ENCODE measurements around the gene FARP2. TPM values are rescaled to one million over a fixed set of nuclear protein-coding genes. Genes with fewer than 3 reads are reported as not detected.
A peak's percentile ranks its signal among the peaks of the same experiment; 100 is the strongest.

Gene FARP2
- total RNA-seq, 1 donor: 41.3 TPM

- Histone ChIP-seq H4K20me1 (ENCODE audit: insufficient read depth, low read length) (peaks cover 62% of the 10 kb centered on the region), H3K4me2 (ENCODE audit: insufficient read depth, low read length) (no peak overlapping the region), H3K79me2 (ENCODE audit: insufficient read depth, low read length) (peaks cover 99% of the 10 kb centered on the region), H3K27ac (ENCODE audit: low read depth, low read length) (peak overlapping the region; percentile 32), H3K4me1 (ENCODE audit: insufficient read depth, low read length) (peaks cover 36% of the 10 kb centered on the region), H3K36me3 (ENCODE audit: insufficient read depth, low read length) (no peaks in the 10 kb centered on the region), H3K9me3 (ENCODE audit: low read depth, low read length) (no peaks in the 10 kb centered on the region), H3K27me3 (ENCODE audit: insufficient read depth, low read length) (no peaks in the 10 kb centered on the region), H2AFZ (ENCODE audit: low read length) (no peak overlapping the region), H3K4me3 (ENCODE audit: insufficient read depth, low read length) (no peak overlapping the region)
- DNase-seq (ENCODE audit: insufficient read length, low spot score, missing footprints): peak; percentile 85
- TF ChIP-seq, protein P1, sequence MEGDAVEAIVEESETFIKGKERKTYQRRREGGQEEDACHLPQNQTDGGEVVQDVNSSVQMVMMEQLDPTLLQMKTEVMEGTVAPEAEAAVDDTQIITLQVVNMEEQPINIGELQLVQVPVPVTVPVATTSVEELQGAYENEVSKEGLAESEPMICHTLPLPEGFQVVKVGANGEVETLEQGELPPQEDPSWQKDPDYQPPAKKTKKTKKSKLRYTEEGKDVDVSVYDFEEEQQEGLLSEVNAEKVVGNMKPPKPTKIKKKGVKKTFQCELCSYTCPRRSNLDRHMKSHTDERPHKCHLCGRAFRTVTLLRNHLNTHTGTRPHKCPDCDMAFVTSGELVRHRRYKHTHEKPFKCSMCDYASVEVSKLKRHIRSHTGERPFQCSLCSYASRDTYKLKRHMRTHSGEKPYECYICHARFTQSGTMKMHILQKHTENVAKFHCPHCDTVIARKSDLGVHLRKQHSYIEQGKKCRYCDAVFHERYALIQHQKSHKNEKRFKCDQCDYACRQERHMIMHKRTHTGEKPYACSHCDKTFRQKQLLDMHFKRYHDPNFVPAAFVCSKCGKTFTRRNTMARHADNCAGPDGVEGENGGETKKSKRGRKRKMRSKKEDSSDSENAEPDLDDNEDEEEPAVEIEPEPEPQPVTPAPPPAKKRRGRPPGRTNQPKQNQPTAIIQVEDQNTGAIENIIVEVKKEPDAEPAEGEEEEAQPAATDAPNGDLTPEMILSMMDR (IDR thresholded peaks at IDR 0.05; ENCODE audit: extremely low read depth, low read depth, low read length): no peak
Observed at GRCh38 chr2:241309684-241310117, 46.4 kb upstream of the FARP2 start.

- Histone ChIP-seq H3K4me2 (ENCODE audit: insufficient read depth, low read length) (no peak overlapping the region), H3K9me3 (ENCODE audit: low read depth, low read length) (no peaks in the 10 kb centered on the region), H2AFZ (ENCODE audit: low read length) (no peak overlapping the region), H4K20me1 (ENCODE audit: insufficient read depth, low read length) (peaks cover 53% of the 10 kb centered on the region), H3K36me3 (ENCODE audit: insufficient read depth, low read length) (no peaks in the 10 kb centered on the region), H3K79me2 (ENCODE audit: insufficient read depth, low read length) (peaks cover 95% of the 10 kb centered on the region), H3K4me3 (ENCODE audit: insufficient read depth, low read length) (no peak overlapping the region), H3K27me3 (ENCODE audit: insufficient read depth, low read length) (no peaks in the 10 kb centered on the region), H3K4me1 (ENCODE audit: insufficient read depth, low read length) (peaks cover 34% of the 10 kb centered on the region), H3K27ac (ENCODE audit: low read depth, low read length) (no peak overlapping the region)
- DNase-seq (ENCODE audit: insufficient read length, low spot score, missing footprints): no peak
- TF ChIP-seq, protein P1 (IDR thresholded peaks at IDR 0.05; ENCODE audit: extremely low read depth, low read depth, low read length): no peak
Observed at GRCh38 chr2:241310917-241311566, 45.0 kb upstream of the FARP2 start.

DNA sequence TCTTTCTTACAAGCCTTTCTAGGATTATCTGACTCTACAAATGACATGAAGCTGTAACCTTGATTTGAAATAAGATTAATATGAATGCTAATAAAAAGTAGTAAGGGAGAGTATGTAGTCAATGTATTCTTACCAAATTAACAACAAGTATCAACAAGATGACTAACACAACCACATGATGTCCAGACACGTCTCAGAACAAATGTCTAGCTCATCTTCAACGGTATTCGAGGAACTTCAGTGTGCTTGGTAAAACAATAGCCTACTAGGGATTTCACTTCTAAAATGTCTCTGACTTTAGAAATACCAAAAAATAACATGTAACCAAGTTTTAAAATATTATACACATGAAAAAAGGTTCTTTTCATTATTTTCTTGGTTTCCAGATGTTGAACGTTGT, 44.0 kb upstream of the FARP2 start:
- TF ChIP-seq, protein P1 (IDR thresholded peaks at IDR 0.05; ENCODE audit: extremely low read depth, low read depth, low read length): no peak
- Histone ChIP-seq H3K9me3 (ENCODE audit: low read depth, low read length) (no peaks in the 10 kb centered on the region), H4K20me1 (ENCODE audit: insufficient read depth, low read length) (peaks cover 61% of the 10 kb centered on the region), H2AFZ (ENCODE audit: low read length) (no peak overlapping the region), H3K4me1 (ENCODE audit: insufficient read depth, low read length) (peaks cover 38% of the 10 kb centered on the region), H3K79me2 (ENCODE audit: insufficient read depth, low read length) (peaks cover 95% of the 10 kb centered on the region), H3K27me3 (ENCODE audit: insufficient read depth, low read length) (no peaks in the 10 kb centered on the region), H3K27ac (ENCODE audit: low read depth, low read length) (peak overlapping the region; percentile 31), H3K4me3 (ENCODE audit: insufficient read depth, low read length) (no peak overlapping the region), H3K36me3 (ENCODE audit: insufficient read depth, low read length) (no peaks in the 10 kb centered on the region), H3K4me2 (ENCODE audit: insufficient read depth, low read length) (peak overlapping the region; percentile 17)
- DNase-seq (ENCODE audit: insufficient read length, low spot score, missing footprints): no peak

- H3K9me3 ChIP-seq (ENCODE audit: low read depth, low read length): no peaks in the 10 kb centered on the region
- H3K36me3 ChIP-seq (ENCODE audit: insufficient read depth, low read length): peaks cover 6% of the 10 kb centered on the region
- peak overlapping the region; percentile 98 for H3K27ac ChIP-seq (ENCODE audit: low read depth, low read length)
- H3K27me3 ChIP-seq (ENCODE audit: insufficient read depth, low read length): no peaks in the 10 kb centered on the region
- H3K79me2 ChIP-seq (ENCODE audit: insufficient read depth, low read length): peaks cover 96% of the 10 kb centered on the region
- peak overlapping the region; percentile 84 for H3K4me2 ChIP-seq (ENCODE audit: insufficient read depth, low read length)
- H2AFZ ChIP-seq (ENCODE audit: low read length): no peak overlapping the region
- peak overlapping the region; percentile 97 for H3K4me3 ChIP-seq (ENCODE audit: insufficient read depth, low read length)
- H3K4me1 ChIP-seq (ENCODE audit: insufficient read depth, low read length): peaks cover 44% of the 10 kb centered on the region
- TF ChIP-seq, protein P1 (IDR thresholded peaks at IDR 0.05; ENCODE audit: extremely low read depth, low read depth, low read length): no peak
- DNase-seq (ENCODE audit: insufficient read length, low spot score, missing footprints): no peak
- peaks cover 62% of the 10 kb centered on the region for H4K20me1 ChIP-seq (ENCODE audit: insufficient read depth, low read length)
Observed at GRCh38 chr2:241313543-241314095, 42.5 kb upstream of the FARP2 start.
